HepG2 (cell line): Measurements from ENCODE around the gene ZNF800. TPM values are rescaled to one million over a fixed set of nuclear protein-coding genes. Genes with fewer than 3 reads are reported as not detected.
A peak's percentile ranks its signal among the peaks of the same experiment; 100 is the strongest.

Experiments used
- CBX1 ChIP-seq: IDR thresholded peaks from one replicate; pipeline ENCODE4 v1.6.1; 2016; ENCODE audit warnings: antibody characterized with exemption, low read depth
- CENPX ChIP-seq: sonication (generic); formaldehyde crosslinking; IDR thresholded peaks from 2 replicates; pipeline ENCODE4 v1.9.0; 2021; ENCODE audit warnings: mild to moderate bottlenecking, missing genetic modification reagents, moderate library complexity
- CREB1 ChIP-seq, 2 experiments: fragments of 450-650 bp in 1 of 2; IDR thresholded peaks; 2 replicates each; pipeline ENCODE4 v1.6.1; 2016 to 2017; ENCODE audit warnings: control low read depth in 1 of 2, mild to moderate bottlenecking in 1 of 2, missing compliant biosample characterization in 1 of 2, missing genetic modification characterization in 1 of 2
- GLI4 ChIP-seq: sonication (generic); formaldehyde crosslinking; IDR thresholded peaks from 2 replicates; pipeline ENCODE4 v1.5.1; 2020; ENCODE audit warnings: missing genetic modification reagents, mild to moderate bottlenecking, moderate library complexity, borderline replicate concordance
- ISX ChIP-seq: sonication (generic); formaldehyde crosslinking; conservative IDR thresholded peaks from 2 replicates; pipeline ENCODE4 v1.5.0; 2020; ENCODE audit warnings: missing genetic modification reagents
- KLF15 ChIP-seq: sonication (generic); formaldehyde crosslinking; IDR thresholded peaks from 2 replicates; pipeline ENCODE4 v1.8.1; 2023; ENCODE audit warnings: borderline replicate concordance, mild to moderate bottlenecking, inconsistent platforms, missing genetic modification reagents, mixed read lengths
- MED8 ChIP-seq: sonication (generic); formaldehyde crosslinking; IDR thresholded peaks from 2 replicates; pipeline ENCODE4 v1.8.1; 2023; ENCODE audit warnings: mild to moderate bottlenecking, missing genetic modification reagents; ENCODE audit not compliant: insufficient replicate concordance
- MXI1 ChIP-seq: IDR thresholded peaks from 3 replicates; pipeline ENCODE4 v1.6.1; 2012; ENCODE audit warnings: low read depth, low read length, inconsistent platforms, borderline replicate concordance
- NFRKB ChIP-seq: fragments of 450-650 bp; IDR thresholded peaks from 2 replicates; pipeline ENCODE4 v1.6.1; 2017
- PAF1 ChIP-seq: IDR thresholded peaks from 2 replicates; pipeline ENCODE4 v1.6.1; 2016; ENCODE audit warnings: missing genetic modification reagents, missing compliant biosample characterization
- PHF20 ChIP-seq: sonication (generic); formaldehyde crosslinking; IDR thresholded peaks from 2 replicates; pipeline ENCODE4 v1.5.0; 2020; ENCODE audit warnings: mild to moderate bottlenecking, missing genetic modification reagents
- PHF5A ChIP-seq: IDR thresholded peaks from one replicate; pipeline ENCODE4 v1.6.1; 2018; ENCODE audit warnings: low read depth, missing genetic modification reagents; ENCODE audit not compliant: unreplicated experiment
- PLRG1 ChIP-seq: fragments of 450-650 bp; conservative IDR thresholded peaks from 2 replicates; pipeline ENCODE4 v1.6.1; 2016
- PTBP1 ChIP-seq: fragments of 200-400 bp; formaldehyde crosslinking; IDR thresholded peaks from 2 replicates; pipeline ENCODE4 v1.6.1; 2018; ENCODE audit warnings: low read length, low read depth; ENCODE audit not compliant: poor library complexity, severe bottlenecking
- SMAD9 ChIP-seq: sonication (generic); formaldehyde crosslinking; IDR thresholded peaks from 2 replicates; pipeline ENCODE4 v1.5.1; 2020; ENCODE audit warnings: mild to moderate bottlenecking, missing genetic modification reagents
- ZKSCAN1 ChIP-seq: fragments of 150-350 bp; IDR thresholded peaks from 2 replicates; pipeline ENCODE4 v1.6.1; 2014; ENCODE audit warnings: low read length
- ZNF205 ChIP-seq: IDR thresholded peaks from 2 replicates; pipeline ENCODE4 v1.6.1; 2018; ENCODE audit warnings: missing biosample characterization, missing genetic modification reagents
- ZNF672 ChIP-seq: sonication (generic); formaldehyde crosslinking; IDR thresholded peaks from 2 replicates; pipeline ENCODE4 v1.8.1; 2022; ENCODE audit warnings: missing genetic modification reagents
- ZNF781 ChIP-seq: sonication (generic); formaldehyde crosslinking; IDR thresholded peaks from 2 replicates; pipeline ENCODE4 v1.5.1; 2020; ENCODE audit warnings: borderline replicate concordance, mild to moderate bottlenecking, missing genetic modification reagents; ENCODE audit errors: not compliant biosample characterization
- polyA plus RNA-seq, 8 experiments: library from polyadenylated mRNA; depleted of rRNA in 3 of 8; stranded (reverse) in 7 of 8; unstranded in 1 of 8; fragments of >200 nt; fragmentation: Illumina TruSeq in 4 of 8; extraction: Trizol in 4 of 8; gene quantifications; 2 replicates each; pipeline versions ENCODE4 v1.2.1 to v1.2.3, GENCODE V29; 2011 to 2016; ENCODE audit warnings: low read depth in 4 of 8, missing spikeins in 1 of 8, mixed read lengths in 1 of 8; ENCODE audit not compliant: insufficient read depth in 1 of 8
- total RNA-seq, 5 experiments: library from RNA; depleted of rRNA; stranded (reverse); fragments of >200 nt; fragmentation: Illumina TruSeq; extraction: Trizol; gene quantifications; 2 replicates each; pipeline ENCODE4 v1.2.3, GENCODE V29; 2016; ENCODE audit warnings: low read depth in 1 of 5
- TF ChIP-seq, protein P1 (sequence below): sonication (generic); formaldehyde crosslinking; IDR thresholded peaks from 2 replicates; pipeline ENCODE4 v1.8.1; 2022; ENCODE audit warnings: low read depth, mild to moderate bottlenecking, missing genetic modification reagents
- TF ChIP-seq, protein P2 (sequence below): sonication (generic); formaldehyde crosslinking; IDR thresholded peaks from 2 replicates; pipeline ENCODE4 v1.5.1; 2020; ENCODE audit warnings: missing genetic modification reagents, mild to moderate bottlenecking, borderline replicate concordance
- TF ChIP-seq, protein P3 (sequence below): IDR thresholded peaks from 2 replicates; pipeline ENCODE4 v1.6.1; 2016; ENCODE audit warnings: low read depth, missing genetic modification reagents, missing compliant biosample characterization

The ZNF800 gene
- total and polyA plus RNA-seq, 2 of the 13 experiments (the other 11 are each of a cell fraction or from before 2014, with no cell fraction given), result 7.1 to 12.7 TPM

DNA sequence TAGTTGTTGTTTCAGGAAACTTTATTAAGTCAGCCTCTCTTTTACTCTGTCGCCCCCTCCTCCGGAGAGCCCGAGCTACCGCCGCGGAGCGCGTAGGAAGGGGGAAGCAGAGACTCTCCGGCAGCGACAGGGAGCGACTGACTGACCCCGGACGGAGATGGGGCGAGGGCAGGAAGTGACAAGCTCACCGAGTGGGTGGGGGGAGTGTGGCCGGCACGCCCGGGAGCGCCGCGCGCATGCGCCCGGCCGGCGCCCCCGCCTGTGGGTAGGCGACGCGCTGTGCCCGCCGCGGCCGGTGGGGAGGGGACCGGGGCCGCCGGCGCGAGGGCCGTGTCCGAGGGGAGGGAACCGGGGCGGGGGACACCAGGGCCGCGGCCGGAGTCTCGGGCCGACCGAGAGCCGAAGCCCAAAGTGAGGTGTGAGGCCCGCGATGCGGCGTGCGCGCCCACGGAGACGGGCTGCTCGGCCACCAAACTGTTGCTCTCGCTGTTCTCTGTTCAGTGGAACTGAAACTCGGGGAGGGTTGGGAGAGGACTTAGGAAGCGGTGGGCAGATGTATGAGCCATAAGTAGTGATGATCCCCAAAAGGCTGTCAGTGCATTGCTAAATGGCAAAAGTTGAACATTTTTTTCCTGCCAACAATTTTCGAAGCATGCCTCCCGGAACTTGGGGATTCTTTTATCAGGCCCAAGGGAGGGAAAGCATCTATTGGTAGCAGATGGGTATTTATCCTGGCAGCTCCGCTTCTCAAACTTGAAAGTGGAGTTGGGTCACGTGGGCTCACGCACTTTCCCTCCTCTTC, at the start of gene ZNF800 (continued):
- no peak for TF ChIP-seq CBX1
- TF ChIP-seq KLF15 (CRISPR knock-in tag), result no peak
- TF ChIP-seq GLI4 (CRISPR knock-in tag), result no peak
- no peak for TF ChIP-seq CREB1 (IDR thresholded peaks at IDR 0.05)
- peak; percentile 48; the same call in 1 of the 2 replicates for TF ChIP-seq CREB1 (CRISPR knock-in tag; IDR thresholded peaks at IDR 0.05)
- no peak for TF ChIP-seq PLRG1
- no peak for TF ChIP-seq PAF1 (CRISPR knock-in tag)
- TF ChIP-seq MXI1, result peak; percentile 38; the same call in 1 of the 3 replicates
- TF ChIP-seq, protein P1, sequence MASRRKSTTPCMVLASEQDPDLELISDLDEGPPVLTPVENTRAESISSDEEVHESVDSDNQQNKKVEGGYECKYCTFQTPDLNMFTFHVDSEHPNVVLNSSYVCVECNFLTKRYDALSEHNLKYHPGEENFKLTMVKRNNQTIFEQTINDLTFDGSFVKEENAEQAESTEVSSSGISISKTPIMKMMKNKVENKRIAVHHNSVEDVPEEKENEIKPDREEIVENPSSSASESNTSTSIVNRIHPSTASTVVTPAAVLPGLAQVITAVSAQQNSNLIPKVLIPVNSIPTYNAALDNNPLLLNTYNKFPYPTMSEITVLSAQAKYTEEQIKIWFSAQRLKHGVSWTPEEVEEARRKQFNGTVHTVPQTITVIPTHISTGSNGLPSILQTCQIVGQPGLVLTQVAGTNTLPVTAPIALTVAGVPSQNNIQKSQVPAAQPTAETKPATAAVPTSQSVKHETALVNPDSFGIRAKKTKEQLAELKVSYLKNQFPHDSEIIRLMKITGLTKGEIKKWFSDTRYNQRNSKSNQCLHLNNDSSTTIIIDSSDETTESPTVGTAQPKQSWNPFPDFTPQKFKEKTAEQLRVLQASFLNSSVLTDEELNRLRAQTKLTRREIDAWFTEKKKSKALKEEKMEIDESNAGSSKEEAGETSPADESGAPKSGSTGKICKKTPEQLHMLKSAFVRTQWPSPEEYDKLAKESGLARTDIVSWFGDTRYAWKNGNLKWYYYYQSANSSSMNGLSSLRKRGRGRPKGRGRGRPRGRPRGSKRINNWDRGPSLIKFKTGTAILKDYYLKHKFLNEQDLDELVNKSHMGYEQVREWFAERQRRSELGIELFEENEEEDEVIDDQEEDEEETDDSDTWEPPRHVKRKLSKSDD (CRISPR knock-in tag), result no peak
- TF ChIP-seq CENPX (CRISPR knock-in tag), result no peak
- no peak for TF ChIP-seq ZKSCAN1
- TF ChIP-seq, protein P2, sequence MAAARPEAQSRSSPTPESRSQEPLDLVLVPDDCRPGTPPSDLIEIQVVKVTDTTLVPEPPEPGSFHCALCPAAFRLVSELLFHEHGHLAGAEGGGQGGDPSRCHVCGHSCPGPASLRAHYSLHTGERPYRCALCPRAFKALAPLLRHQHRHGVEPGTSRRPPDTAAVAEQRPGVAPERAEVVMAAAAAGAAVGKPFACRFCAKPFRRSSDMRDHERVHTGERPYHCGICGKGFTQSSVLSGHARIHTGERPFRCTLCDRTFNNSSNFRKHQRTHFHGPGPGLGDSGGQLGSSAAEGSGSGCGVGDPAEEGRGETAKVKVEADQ (CRISPR knock-in tag), result peak; percentile 57; the same call in 1 of the 2 replicates
- peak; percentile 65; the same call in 1 of the 2 replicates for TF ChIP-seq PHF20 (CRISPR knock-in tag)
- TF ChIP-seq PHF5A (CRISPR knock-in tag), result no peak
- TF ChIP-seq ZNF672, result no peak
- no peak for TF ChIP-seq MED8 (CRISPR knock-in tag)
- TF ChIP-seq ISX (CRISPR knock-in tag), result no peak
- no peak for TF ChIP-seq PTBP1
- TF ChIP-seq SMAD9 (CRISPR knock-in tag), result no peak
- no peak for TF ChIP-seq ZNF205 (CRISPR knock-in tag)
- TF ChIP-seq, protein P3, sequence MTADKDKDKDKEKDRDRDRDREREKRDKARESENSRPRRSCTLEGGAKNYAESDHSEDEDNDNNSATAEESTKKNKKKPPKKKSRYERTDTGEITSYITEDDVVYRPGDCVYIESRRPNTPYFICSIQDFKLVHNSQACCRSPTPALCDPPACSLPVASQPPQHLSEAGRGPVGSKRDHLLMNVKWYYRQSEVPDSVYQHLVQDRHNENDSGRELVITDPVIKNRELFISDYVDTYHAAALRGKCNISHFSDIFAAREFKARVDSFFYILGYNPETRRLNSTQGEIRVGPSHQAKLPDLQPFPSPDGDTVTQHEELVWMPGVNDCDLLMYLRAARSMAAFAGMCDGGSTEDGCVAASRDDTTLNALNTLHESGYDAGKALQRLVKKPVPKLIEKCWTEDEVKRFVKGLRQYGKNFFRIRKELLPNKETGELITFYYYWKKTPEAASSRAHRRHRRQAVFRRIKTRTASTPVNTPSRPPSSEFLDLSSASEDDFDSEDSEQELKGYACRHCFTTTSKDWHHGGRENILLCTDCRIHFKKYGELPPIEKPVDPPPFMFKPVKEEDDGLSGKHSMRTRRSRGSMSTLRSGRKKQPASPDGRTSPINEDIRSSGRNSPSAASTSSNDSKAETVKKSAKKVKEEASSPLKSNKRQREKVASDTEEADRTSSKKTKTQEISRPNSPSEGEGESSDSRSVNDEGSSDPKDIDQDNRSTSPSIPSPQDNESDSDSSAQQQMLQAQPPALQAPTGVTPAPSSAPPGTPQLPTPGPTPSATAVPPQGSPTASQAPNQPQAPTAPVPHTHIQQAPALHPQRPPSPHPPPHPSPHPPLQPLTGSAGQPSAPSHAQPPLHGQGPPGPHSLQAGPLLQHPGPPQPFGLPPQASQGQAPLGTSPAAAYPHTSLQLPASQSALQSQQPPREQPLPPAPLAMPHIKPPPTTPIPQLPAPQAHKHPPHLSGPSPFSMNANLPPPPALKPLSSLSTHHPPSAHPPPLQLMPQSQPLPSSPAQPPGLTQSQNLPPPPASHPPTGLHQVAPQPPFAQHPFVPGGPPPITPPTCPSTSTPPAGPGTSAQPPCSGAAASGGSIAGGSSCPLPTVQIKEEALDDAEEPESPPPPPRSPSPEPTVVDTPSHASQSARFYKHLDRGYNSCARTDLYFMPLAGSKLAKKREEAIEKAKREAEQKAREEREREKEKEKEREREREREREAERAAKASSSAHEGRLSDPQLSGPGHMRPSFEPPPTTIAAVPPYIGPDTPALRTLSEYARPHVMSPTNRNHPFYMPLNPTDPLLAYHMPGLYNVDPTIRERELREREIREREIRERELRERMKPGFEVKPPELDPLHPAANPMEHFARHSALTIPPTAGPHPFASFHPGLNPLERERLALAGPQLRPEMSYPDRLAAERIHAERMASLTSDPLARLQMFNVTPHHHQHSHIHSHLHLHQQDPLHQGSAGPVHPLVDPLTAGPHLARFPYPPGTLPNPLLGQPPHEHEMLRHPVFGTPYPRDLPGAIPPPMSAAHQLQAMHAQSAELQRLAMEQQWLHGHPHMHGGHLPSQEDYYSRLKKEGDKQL (CRISPR knock-in tag), result no peak
- TF ChIP-seq ZNF781 (CRISPR knock-in tag), result no peak
- TF ChIP-seq NFRKB, result no peak
